ENCODE measurements around the gene EFNA5.

DNA sequence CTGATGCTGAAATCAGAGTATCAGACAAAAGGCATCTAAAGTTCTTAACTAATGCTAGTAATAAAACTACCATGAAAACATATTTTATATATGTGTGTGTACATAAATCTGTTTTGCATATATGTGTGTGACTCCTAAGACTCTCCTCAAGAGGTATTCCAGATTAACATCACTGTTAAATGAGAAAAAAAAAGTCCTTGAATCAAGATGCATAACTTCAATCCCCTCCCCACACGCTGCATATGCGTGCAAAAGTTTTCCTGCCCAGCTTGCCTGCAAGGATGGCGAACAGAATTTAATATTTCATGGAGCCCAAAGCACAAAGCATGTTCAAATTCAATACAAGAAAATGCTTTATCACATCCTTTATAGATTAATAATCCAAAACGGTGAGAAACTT, 34.7 kb downstream of the EFNA5 start:
- TF ChIP-seq, protein P1, sequence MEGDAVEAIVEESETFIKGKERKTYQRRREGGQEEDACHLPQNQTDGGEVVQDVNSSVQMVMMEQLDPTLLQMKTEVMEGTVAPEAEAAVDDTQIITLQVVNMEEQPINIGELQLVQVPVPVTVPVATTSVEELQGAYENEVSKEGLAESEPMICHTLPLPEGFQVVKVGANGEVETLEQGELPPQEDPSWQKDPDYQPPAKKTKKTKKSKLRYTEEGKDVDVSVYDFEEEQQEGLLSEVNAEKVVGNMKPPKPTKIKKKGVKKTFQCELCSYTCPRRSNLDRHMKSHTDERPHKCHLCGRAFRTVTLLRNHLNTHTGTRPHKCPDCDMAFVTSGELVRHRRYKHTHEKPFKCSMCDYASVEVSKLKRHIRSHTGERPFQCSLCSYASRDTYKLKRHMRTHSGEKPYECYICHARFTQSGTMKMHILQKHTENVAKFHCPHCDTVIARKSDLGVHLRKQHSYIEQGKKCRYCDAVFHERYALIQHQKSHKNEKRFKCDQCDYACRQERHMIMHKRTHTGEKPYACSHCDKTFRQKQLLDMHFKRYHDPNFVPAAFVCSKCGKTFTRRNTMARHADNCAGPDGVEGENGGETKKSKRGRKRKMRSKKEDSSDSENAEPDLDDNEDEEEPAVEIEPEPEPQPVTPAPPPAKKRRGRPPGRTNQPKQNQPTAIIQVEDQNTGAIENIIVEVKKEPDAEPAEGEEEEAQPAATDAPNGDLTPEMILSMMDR (IDR thresholded peaks at IDR 0.05) = no peak
- TF ChIP-seq POLR2A (IDR thresholded peaks at IDR 0.05) = no peak
- TF ChIP-seq POLR2AphosphoS5 (IDR thresholded peaks at IDR 0.05) = no peak
- TF ChIP-seq EP300 (IDR thresholded peaks at IDR 0.05) = no peak
